A673 (cell line): Measurements from ENCODE around the gene ALG14. TPM values are rescaled to one million over a fixed set of nuclear protein-coding genes. Genes with fewer than 3 reads are reported as not detected.
"Not testable (repeated sequence)": the region's sequence is repeated elsewhere in the genome, so short reads cannot be mapped to it uniquely, and the experiment has no call there.

Source experiments
- BruUV-seq: library from RNA; stranded (reverse); fragments of 400-500 nt; replicated peaks from 2 replicates; lab custom pipeline; 2021; lab: Mats Ljungman, UMichigan
- CTCF ChIA-PET: fragments of 300-600 bp; sonication (Branson Sonifier 250); formaldehyde crosslinking; loops from one replicate; lab custom pipeline; 2022; ENCODE audit warnings: antibody characterized with exemption; lab: Charles Lee
- POLR2A ChIA-PET: fragments of 300-600 bp; sonication (Branson Sonifier 250); formaldehyde crosslinking; loops from one replicate; lab custom pipeline; 2022; ENCODE audit warnings: antibody characterized with exemption; ENCODE audit not compliant: low non-redundant PET; lab: Charles Lee
- DNase-seq: peaks from one replicate; pipeline ENCODE4 v3.0.0-alpha.2; 2015; ENCODE audit warnings: low spot score
- H3K27ac ChIP-seq: fragments of 200-600 bp; sonication (generic); 2 replicates; pipeline ENCODE4 v1.5.1; 2016; ENCODE audit warnings: mixed run types, low read depth, mild to moderate bottlenecking, mixed read lengths, antibody characterized with exemption, low read length; ENCODE audit not compliant: poor library complexity, severe bottlenecking
- H3K27me3 ChIP-seq: fragments of 200-600 bp; sonication (generic); replicated peaks from 2 replicates; pipeline ENCODE4 v1.6.1; 2017; ENCODE audit warnings: mixed run types, low read depth, mild to moderate bottlenecking, mixed read lengths, antibody characterized with exemption, low read length; ENCODE audit not compliant: insufficient read depth, poor library complexity
- H3K36me3 ChIP-seq: fragments of 200-600 bp; sonication (generic); 2 replicates; pipeline ENCODE4 v1.6.1; 2016; ENCODE audit warnings: mixed run types, mild to moderate bottlenecking, mixed read lengths, antibody characterized with exemption, low read length; ENCODE audit not compliant: insufficient read depth, poor library complexity, severe bottlenecking
- H3K4me1 ChIP-seq: fragments of 200-600 bp; sonication (generic); 2 replicates; pipeline ENCODE4 v1.6.1; 2017; ENCODE audit warnings: mixed run types, mild to moderate bottlenecking, mixed read lengths, antibody characterized with exemption, low read length; ENCODE audit not compliant: insufficient read depth, poor library complexity, severe bottlenecking
- H3K4me3 ChIP-seq: fragments of 200-600 bp; sonication (generic); 2 replicates; pipeline ENCODE4 v1.5.1; 2016; ENCODE audit warnings: low read depth, mixed run types, mild to moderate bottlenecking, mixed read lengths, low read length; ENCODE audit not compliant: poor library complexity, severe bottlenecking
- H3K9me3 ChIP-seq: fragments of 200-600 bp; sonication (generic); 2 replicates; pipeline ENCODE4 v1.6.1; 2016; ENCODE audit warnings: mixed run types, low read depth, mild to moderate bottlenecking, mixed read lengths, antibody characterized with exemption, low read length; ENCODE audit not compliant: poor library complexity, severe bottlenecking
- EZH2 ChIP-seq: fragments of 200-600 bp; sonication (generic); IDR thresholded peaks from 2 replicates; pipeline ENCODE4 v1.6.1; 2017; ENCODE audit warnings: borderline replicate concordance, low read depth, mild to moderate bottlenecking, mixed read lengths, antibody characterized with exemption, low read length; ENCODE audit not compliant: poor library complexity, severe bottlenecking
- intact Hi-C: fragments of 100-400 bp; cut with micrococcal nuclease; formaldehyde crosslinking; loops from one replicate; pipeline ENCODE4 v1.10.0; 2022; ENCODE audit not compliant: unreplicated experiment
- total RNA-seq: library from RNA; stranded (reverse); gene quantifications from 2 replicates; pipeline ENCODE4 v1.2.3, GENCODE V29; 2021
- TF ChIP-seq, protein P1 (sequence below): fragments of 300-800, 200-600 bp; sonication (generic); conservative IDR thresholded peaks from 2 replicates; pipeline ENCODE4 v1.5.1; 2017; ENCODE audit warnings: low read depth, mild to moderate bottlenecking, antibody characterized with exemption, low read length, moderate library complexity, mixed read lengths

The ALG14 gene
- total RNA-seq, 1 experiment from 2014 or later = 11.3 TPM

DNA sequence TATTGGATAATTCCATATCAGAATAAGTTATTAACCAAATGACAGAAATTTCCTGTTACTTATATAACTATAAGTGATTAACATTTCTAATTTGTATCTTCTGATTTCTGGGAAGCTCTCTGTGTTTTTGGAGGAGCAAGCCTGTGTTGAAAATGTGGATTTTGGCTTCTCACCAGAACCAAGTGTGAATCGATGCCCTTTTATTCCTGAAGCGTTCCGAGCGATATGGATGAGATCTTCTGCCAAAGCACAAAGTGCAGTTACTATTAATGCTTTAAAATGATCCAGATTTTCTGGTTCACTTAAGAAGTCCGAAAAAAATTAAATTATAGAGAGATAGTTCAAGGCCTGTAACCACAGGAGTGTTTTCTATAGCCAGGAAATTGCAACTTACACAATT is 22.8 kb downstream of the ALG14 start:
- no peaks in the 10 kb centered on the region for H3K4me1 ChIP-seq
- H3K27me3 ChIP-seq = no peaks in the 10 kb centered on the region
- no peak for DNase-seq
- H3K4me3 ChIP-seq = no peak overlapping the region
- ChIA-PET POLR2A (no interaction called here), CTCF (no interaction called here)
- BruUV-seq = no TSS peak
- no peaks in the 10 kb centered on the region for H3K9me3 ChIP-seq
- H3K36me3 ChIP-seq = no peaks in the 10 kb centered on the region
- intact Hi-C loops = no loop called here
- H3K27ac ChIP-seq = no peak overlapping the region
- TF ChIP-seq, protein P1, sequence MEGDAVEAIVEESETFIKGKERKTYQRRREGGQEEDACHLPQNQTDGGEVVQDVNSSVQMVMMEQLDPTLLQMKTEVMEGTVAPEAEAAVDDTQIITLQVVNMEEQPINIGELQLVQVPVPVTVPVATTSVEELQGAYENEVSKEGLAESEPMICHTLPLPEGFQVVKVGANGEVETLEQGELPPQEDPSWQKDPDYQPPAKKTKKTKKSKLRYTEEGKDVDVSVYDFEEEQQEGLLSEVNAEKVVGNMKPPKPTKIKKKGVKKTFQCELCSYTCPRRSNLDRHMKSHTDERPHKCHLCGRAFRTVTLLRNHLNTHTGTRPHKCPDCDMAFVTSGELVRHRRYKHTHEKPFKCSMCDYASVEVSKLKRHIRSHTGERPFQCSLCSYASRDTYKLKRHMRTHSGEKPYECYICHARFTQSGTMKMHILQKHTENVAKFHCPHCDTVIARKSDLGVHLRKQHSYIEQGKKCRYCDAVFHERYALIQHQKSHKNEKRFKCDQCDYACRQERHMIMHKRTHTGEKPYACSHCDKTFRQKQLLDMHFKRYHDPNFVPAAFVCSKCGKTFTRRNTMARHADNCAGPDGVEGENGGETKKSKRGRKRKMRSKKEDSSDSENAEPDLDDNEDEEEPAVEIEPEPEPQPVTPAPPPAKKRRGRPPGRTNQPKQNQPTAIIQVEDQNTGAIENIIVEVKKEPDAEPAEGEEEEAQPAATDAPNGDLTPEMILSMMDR = no peak
- no peak for TF ChIP-seq EZH2

DNA sequence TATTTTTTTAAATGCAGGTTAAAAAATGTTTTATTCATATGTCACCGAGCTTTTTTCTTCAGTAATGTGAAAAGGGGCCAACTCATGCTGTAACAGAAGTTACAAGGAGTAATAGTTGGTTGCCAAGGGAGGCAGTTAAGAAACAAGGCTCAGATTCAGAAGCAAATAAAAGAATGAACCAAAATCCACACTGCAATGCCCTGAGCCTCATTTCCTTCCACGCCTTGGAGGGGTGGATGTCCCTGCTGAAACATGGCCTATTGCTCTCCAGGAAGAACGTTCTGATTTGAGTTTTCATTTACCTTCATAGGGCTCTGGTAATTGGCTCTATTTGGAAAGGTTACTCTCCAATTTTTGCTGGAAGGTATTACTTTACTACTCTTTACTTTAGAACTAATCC is 24.4 kb downstream of the ALG14 start:
- no peak overlapping the region for H3K4me3 ChIP-seq
- intact Hi-C loops = no loop called here
- no peaks in the 10 kb centered on the region for H3K27me3 ChIP-seq

DNA sequence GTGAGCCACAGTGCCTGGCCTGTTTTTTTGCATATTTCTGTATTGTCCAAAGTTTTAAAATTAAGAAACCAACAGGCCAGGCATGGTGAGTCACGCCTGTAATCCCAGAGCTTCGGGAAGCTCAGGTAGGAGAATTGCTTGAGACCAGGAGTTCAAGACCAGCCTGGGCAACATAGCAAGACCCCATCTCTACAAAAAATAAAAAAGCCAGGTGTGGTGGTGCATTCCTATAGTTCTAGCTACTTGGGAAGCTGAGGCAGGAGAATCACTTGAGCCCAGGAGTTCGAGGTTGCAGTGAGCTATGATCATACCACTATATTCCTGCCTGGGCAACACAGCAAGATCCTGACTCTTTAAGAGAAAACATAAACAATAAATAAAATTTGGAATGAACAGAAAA is 25.1 kb downstream of the ALG14 start:
- intact Hi-C loops, POLR2A ChIA-PET, H3K4me3 ChIP-seq, BruUV-seq, H3K36me3 ChIP-seq, CTCF ChIA-PET, DNase-seq, H3K27ac ChIP-seq, H3K27me3 ChIP-seq, H3K4me1 ChIP-seq, H3K9me3 ChIP-seq: not testable (repeated sequence)

More for the DNA sequence above, 24.4 kb downstream of the ALG14 start:
- H3K9me3 ChIP-seq = no peaks in the 10 kb centered on the region
- TF ChIP-seq, protein P1 = no peak
- TF ChIP-seq EZH2 = no peak
- no peaks in the 10 kb centered on the region for H3K4me1 ChIP-seq
- no TSS peak for BruUV-seq
- ChIA-PET CTCF (no interaction called here), POLR2A (no interaction called here)
- no peak for DNase-seq
- no peaks in the 10 kb centered on the region for H3K36me3 ChIP-seq
- H3K27ac ChIP-seq = no peak overlapping the region

DNA sequence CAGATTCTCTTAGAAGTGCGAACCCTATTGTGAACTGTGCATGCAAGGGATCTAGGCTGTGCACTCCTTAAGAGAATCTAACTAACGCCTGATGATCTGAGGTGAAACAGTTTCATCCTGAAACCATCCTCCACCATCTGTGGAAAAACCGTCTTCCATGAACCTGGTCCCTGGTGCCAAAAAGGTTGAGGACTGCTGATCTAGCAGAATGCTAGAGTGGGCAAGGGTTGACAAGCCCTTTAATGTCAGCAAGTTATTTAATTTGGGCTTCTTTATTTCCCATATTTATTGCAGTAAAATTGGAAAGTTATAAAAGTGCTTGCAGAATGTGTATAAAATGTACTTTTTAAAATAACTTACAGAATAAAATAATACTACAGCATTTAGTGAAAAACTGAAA is 26.4 kb downstream of the ALG14 start:
- Histone ChIP-seq H3K9me3 (no peaks in the 10 kb centered on the region), H3K4me1 (no peaks in the 10 kb centered on the region), H3K36me3 (no peaks in the 10 kb centered on the region), H3K4me3 (no peak overlapping the region), H3K27ac (no peak overlapping the region), H3K27me3 (no peaks in the 10 kb centered on the region)
- no peak for TF ChIP-seq EZH2
- TF ChIP-seq, protein P1 = no peak
- ChIA-PET CTCF (no interaction called here), POLR2A (no interaction called here)
- intact Hi-C loops = no loop called here
- DNase-seq = no peak
- BruUV-seq = no TSS peak
